HL-60 (cell line): ENCODE measurements around the gene SNRPN.

Source experiments
- DNase-seq, 2 experiments: peaks; one replicate each; pipeline ENCODE4 v3.0.0-alpha.2; 2010 to 2020; ENCODE audit warnings: low read depth in 1 of 2, low spot score in 1 of 2
- H3K27ac ChIP-seq: fragments of 250-450 bp; sonication (Bioruptor Pico); replicated peaks from 2 replicates; pipeline ENCODE4 v1.5.1; 2020; ENCODE audit warnings: mild to moderate bottlenecking, moderate library complexity
- H3K27me3 ChIP-seq: fragments of 250-450 bp; sonication (Bioruptor Pico); 2 replicates; pipeline ENCODE4 v1.5.1; 2021; ENCODE audit warnings: mild to moderate bottlenecking, moderate library complexity; ENCODE audit not compliant: insufficient read depth, poor library complexity, severe bottlenecking
- H3K4me3 ChIP-seq: replicated peaks from 2 replicates; pipeline ENCODE4 v1.5.1; 2011; ENCODE audit warnings: mild to moderate bottlenecking, control low read depth, low read length; ENCODE audit not compliant: insufficient read depth
- CTCF ChIP-seq: IDR thresholded peaks from one replicate; pipeline ENCODE4 v1.5.1; 2011; ENCODE audit warnings: low read length, control low read depth, inconsistent platforms; ENCODE audit not compliant: insufficient read depth
- GABPA ChIP-seq: IDR thresholded peaks from 2 replicates; pipeline ENCODE4 v1.6.1; 2012; ENCODE audit warnings: low read depth
- POLR2AphosphoS5 ChIP-seq: IDR thresholded peaks from 2 replicates; pipeline ENCODE4 v1.6.1; 2012; ENCODE audit warnings: low read depth
- REST ChIP-seq: IDR thresholded peaks from 2 replicates; pipeline ENCODE4 v1.6.1; 2012; ENCODE audit warnings: low read depth; ENCODE audit not compliant: insufficient replicate concordance
- SPI1 ChIP-seq: IDR thresholded peaks from 2 replicates; pipeline ENCODE4 v1.6.1; 2012; ENCODE audit warnings: low read depth, mild to moderate bottlenecking, borderline replicate concordance

The SNRPN gene

GRCh38 chr15:24940236-24940635 is 14.6 kb upstream of the SNRPN start:
- H3K27ac ChIP-seq = no peak overlapping the region
- no peaks in the 10 kb centered on the region for H3K27me3 ChIP-seq
- DNase-seq = no peak
- H3K4me3 ChIP-seq = no peak overlapping the region
- TF ChIP-seq GABPA (no peak), POLR2AphosphoS5 (no peak)

GRCh38 chr15:24943361-24943760 is 11.4 kb upstream of the SNRPN start:
- DNase-seq = no peak
- Histone ChIP-seq H3K4me3 (no peak overlapping the region), H3K27me3 (no peaks in the 10 kb centered on the region), H3K27ac (no peak overlapping the region)
- no peak for TF ChIP-seq CTCF
- no peak for TF ChIP-seq REST
- no peak for TF ChIP-seq POLR2AphosphoS5
- no peak for TF ChIP-seq SPI1
- TF ChIP-seq GABPA = no peak

- TF ChIP-seq POLR2AphosphoS5 (no peak), SPI1 (no peak), CTCF (no peak), REST (no peak), GABPA (no peak)
- no peaks in the 10 kb centered on the region for H3K27me3 ChIP-seq
- no peak overlapping the region for H3K4me3 ChIP-seq
- H3K27ac ChIP-seq = no peak overlapping the region
- DNase-seq = no peak
These were observed 9.8 kb upstream of the SNRPN start for GRCh38 chr15:24944954-24945353.

- Histone ChIP-seq H3K27me3 (no peaks in the 10 kb centered on the region), H3K4me3 (no peak overlapping the region), H3K27ac (no peak overlapping the region)
- DNase-seq = no peak
- TF ChIP-seq POLR2AphosphoS5 (no peak), SPI1 (no peak), REST (no peak), CTCF (no peak), GABPA (no peak)
These were observed 9.1 kb upstream of the SNRPN start for GRCh38 chr15:24945711-24946110.
